IMR-90 (cell line): Measurements from ENCODE around the gene NPAS3. TPM values are rescaled to one million over a fixed set of nuclear protein-coding genes. Genes with fewer than 3 reads are reported as not detected.

ENCODE experiments used
- ATAC-seq: fragments of 200-7000 bp; cut with Tn5 transposase; 2 replicates; pipeline ENCODE4 v1.9.1; 2020; ENCODE audit warnings: low read depth, mild to moderate bottlenecking, moderate library complexity
- BruUV-seq: library from RNA; stranded (reverse); fragments of 400-500 nt; replicated peaks from 2 replicates; lab custom pipeline; 2021; lab: Mats Ljungman, UMichigan
- CTCF ChIA-PET: fragments of 300-600 bp; formaldehyde crosslinking; extraction: SDS; loops from one replicate; lab custom pipeline; 2021; ENCODE audit warnings: antibody characterized with exemption; lab: Yijun Ruan, JAX
- POLR2A ChIA-PET: fragments of 300-600 bp; sonication (Branson Sonifier 250); formaldehyde crosslinking; loops from one replicate; lab custom pipeline; 2022; ENCODE audit warnings: antibody characterized with exemption; ENCODE audit not compliant: unreplicated experiment; lab: Charles Lee
- DNase-seq: peaks from one replicate; pipeline ENCODE4 v3.0.0; 2013
- H2AFZ ChIP-seq: replicated peaks from 2 replicates; pipeline ENCODE3; 2013; ENCODE audit warnings: low read length, mild to moderate bottlenecking; ENCODE audit not compliant: poor library complexity
- H2AK5ac ChIP-seq: 2 replicates; pipeline ENCODE4 v1.6.1; 2013; ENCODE audit warnings: low read depth, low read length, inconsistent platforms
- H2AK9ac ChIP-seq: replicated peaks from 2 replicates; pipeline ENCODE3; 2013; ENCODE audit warnings: mild to moderate bottlenecking, low read depth, low read length, moderate library complexity; ENCODE audit not compliant: poor library complexity
- H2BK120ac ChIP-seq: 2 replicates; pipeline ENCODE4 v1.6.1; 2013; ENCODE audit warnings: low read depth, low read length, inconsistent platforms
- H2BK15ac ChIP-seq: 3 replicates; pipeline ENCODE4 v1.6.1; 2013; ENCODE audit warnings: low read depth, low read length, inconsistent platforms
- H2BK20ac ChIP-seq: 2 replicates; pipeline ENCODE4 v1.6.1; 2013; ENCODE audit warnings: low read depth, mild to moderate bottlenecking, inconsistent platforms, low read length, moderate library complexity
- H2BK5ac ChIP-seq: 2 replicates; pipeline ENCODE4 v1.6.1; 2013; ENCODE audit warnings: mild to moderate bottlenecking, low read depth, low read length, inconsistent platforms; ENCODE audit not compliant: poor library complexity, severe bottlenecking
- H3K14ac ChIP-seq: replicated peaks from 2 replicates; pipeline ENCODE4 v1.6.1; 2013; ENCODE audit warnings: low read depth, low read length, inconsistent platforms
- H3K18ac ChIP-seq: 2 replicates; pipeline ENCODE4 v1.6.1; 2013; ENCODE audit warnings: low read depth, low read length, control low read depth
- H3K23ac ChIP-seq: 2 replicates; pipeline ENCODE4 v1.6.1; 2013; ENCODE audit warnings: low read depth, low read length, inconsistent platforms
- H3K27ac ChIP-seq: 2 replicates; pipeline ENCODE4 v1.5.1; 2013; ENCODE audit warnings: mild to moderate bottlenecking, control low read depth, low read length; ENCODE audit not compliant: insufficient read depth
- H3K27me3 ChIP-seq: 2 replicates; pipeline ENCODE4 v1.6.1; 2013; ENCODE audit warnings: low read length; ENCODE audit not compliant: control insufficient read depth, insufficient read depth
- H3K36me3 ChIP-seq: 2 replicates; pipeline ENCODE4 v1.6.1; 2013; ENCODE audit warnings: low read length, mixed read lengths; ENCODE audit not compliant: control insufficient read depth, insufficient read depth
- H3K4ac ChIP-seq: 2 replicates; pipeline ENCODE4 v1.6.1; 2013; ENCODE audit warnings: low read depth, low read length, inconsistent platforms
- H3K4me1 ChIP-seq: 2 replicates; pipeline ENCODE4 v1.6.1; 2013; ENCODE audit warnings: low read length, mixed read lengths; ENCODE audit not compliant: control insufficient read depth, insufficient read depth
- H3K4me2 ChIP-seq: 2 replicates; pipeline ENCODE4 v1.6.1; 2013; ENCODE audit warnings: low read depth, mild to moderate bottlenecking, control low read depth, low read length, moderate library complexity
- H3K4me3 ChIP-seq: 2 replicates; pipeline ENCODE4 v1.5.1; 2013; ENCODE audit warnings: low read depth, mild to moderate bottlenecking, control low read depth, low read length, moderate library complexity; ENCODE audit not compliant: insufficient read depth
- H3K56ac ChIP-seq: 2 replicates; pipeline ENCODE4 v1.6.1; 2013; ENCODE audit warnings: low read length, inconsistent platforms; ENCODE audit not compliant: insufficient read depth; ENCODE audit errors: extremely low read depth
- H3K79me1 ChIP-seq, 2 experiments: 2 replicates each; pipeline ENCODE4 v1.6.1; 2013; ENCODE audit warnings: low read length in 2 of 2, inconsistent platforms in 1 of 2, low read depth in 1 of 2
- H3K9ac ChIP-seq: 2 replicates; pipeline ENCODE4 v1.6.1; 2013; ENCODE audit warnings: low read depth, low read length, control low read depth
- H3K9me1 ChIP-seq: 2 replicates; pipeline ENCODE4 v1.6.1; 2013; ENCODE audit warnings: low read length, inconsistent platforms; ENCODE audit not compliant: insufficient read depth
- H3K9me3 ChIP-seq: 2 replicates; pipeline ENCODE4 v1.6.1; 2013; ENCODE audit warnings: low read length; ENCODE audit not compliant: control insufficient read depth, insufficient read depth
- H4K20me1 ChIP-seq: 2 replicates; pipeline ENCODE4 v1.6.1; 2013; ENCODE audit warnings: low read length, inconsistent platforms; ENCODE audit not compliant: insufficient read depth
- H4K5ac ChIP-seq: 2 replicates; pipeline ENCODE4 v1.6.1; 2013; ENCODE audit warnings: mild to moderate bottlenecking, low read depth, low read length, control low read depth
- H4K8ac ChIP-seq, 2 experiments: 2 replicates each; pipeline ENCODE4 v1.6.1; 2013; ENCODE audit warnings: low read depth in 2 of 2, low read length in 2 of 2, control low read depth in 1 of 2, inconsistent platforms in 1 of 2
- H4K91ac ChIP-seq: 2 replicates; pipeline ENCODE4 v1.6.1; 2013; ENCODE audit warnings: low read depth, low read length, inconsistent platforms; ENCODE audit not compliant: insufficient read depth
- BHLHE40 ChIP-seq: fragments of 150-350 bp; IDR thresholded peaks from 2 replicates; pipeline ENCODE4 v1.6.1; 2016; ENCODE audit warnings: mild to moderate bottlenecking, low read depth, low read length
- CEBPB ChIP-seq: IDR thresholded peaks from 2 replicates; pipeline ENCODE4 v1.6.1; 2012; ENCODE audit warnings: low read depth, low read length, improper control_type of control experiment
- CHD1 ChIP-seq: IDR thresholded peaks from 2 replicates; pipeline ENCODE4 v1.6.1; 2012; ENCODE audit warnings: low read depth, low read length, improper control_type of control experiment
- CTCF ChIP-seq: conservative IDR thresholded peaks from 2 replicates; pipeline ENCODE4 v1.5.1; 2012; ENCODE audit warnings: mild to moderate bottlenecking, low read depth, low read length, improper control_type of control experiment
- FOS ChIP-seq: fragments of 150-350 bp; IDR thresholded peaks from 2 replicates; pipeline ENCODE4 v1.6.1; 2016; ENCODE audit warnings: low read depth, low read length
- MAFK ChIP-seq: IDR thresholded peaks from 2 replicates; pipeline ENCODE4 v1.6.1; 2012; ENCODE audit warnings: low read depth, low read length, improper control_type of control experiment
- MAZ ChIP-seq: IDR thresholded peaks from 2 replicates; pipeline ENCODE4 v1.6.1; 2012; ENCODE audit warnings: low read depth, mild to moderate bottlenecking, low read length, improper control_type of control experiment, moderate library complexity, borderline replicate concordance
- MXI1 ChIP-seq: IDR thresholded peaks from 2 replicates; pipeline ENCODE4 v1.6.1; 2012; ENCODE audit warnings: low read depth, mild to moderate bottlenecking, low read length, moderate library complexity, borderline replicate concordance
- NFE2L2 ChIP-seq: fragments of 150-350 bp; IDR thresholded peaks from 2 replicates; pipeline ENCODE4 v1.6.1; 2016; ENCODE audit warnings: low read depth, mild to moderate bottlenecking, low read length
- POLR2A ChIP-seq: IDR thresholded peaks from 2 replicates; pipeline ENCODE4 v1.6.1; 2012; ENCODE audit warnings: mild to moderate bottlenecking, low read depth, low read length
- RAD21 ChIP-seq: IDR thresholded peaks from 2 replicates; pipeline ENCODE4 v1.6.1; 2012; ENCODE audit warnings: low read length, improper control_type of control experiment
- RCOR1 ChIP-seq: IDR thresholded peaks from 2 replicates; pipeline ENCODE4 v1.6.1; 2012; ENCODE audit warnings: mild to moderate bottlenecking, low read length, improper control_type of control experiment; ENCODE audit not compliant: insufficient replicate concordance
- RFX5 ChIP-seq: IDR thresholded peaks from 2 replicates; pipeline ENCODE4 v1.8.0; 2012; ENCODE audit warnings: low read depth, mild to moderate bottlenecking, low read length, moderate library complexity
- SMC3 ChIP-seq: fragments of 150-350 bp; IDR thresholded peaks from 2 replicates; pipeline ENCODE4 v1.6.1; 2016; ENCODE audit warnings: low read depth, mild to moderate bottlenecking, antibody characterized with exemption, low read length, moderate library complexity
- USF2 ChIP-seq: fragments of 150-350 bp; IDR thresholded peaks from 2 replicates; pipeline ENCODE4 v1.6.1; 2017; ENCODE audit warnings: mild to moderate bottlenecking, antibody characterized with exemption, low read length, low read depth
- WGBS, 2 experiments: methylation state at CpG; one replicate each; pipeline versions ENCODE4 v1.1.5 to v1.1.7; 2013; ENCODE audit warnings: missing lambda C conversion rate in 2 of 2; ENCODE audit not compliant: insufficient read length in 1 of 2; ENCODE audit errors: extremely low coverage in 2 of 2; 5-methylcytosine and 5-hydroxymethylcytosine counted together
- dilution Hi-C: fragments of 300-500 bp; cut with HindIII; formaldehyde crosslinking; loops from one replicate; pipeline ENCODE4 v1.14.3; 2018; ENCODE audit warnings: low sequenced_read_pairs; ENCODE audit not compliant: unreplicated experiment
- in situ Hi-C: fragments of 300-500 bp; cut with MboI; formaldehyde crosslinking; loops from 3 replicates; pipeline ENCODE4 v1.14.3; 2019; ENCODE audit warnings: low sequenced_read_pairs, inconsistent platforms, mixed read lengths
- intact Hi-C: fragments of 100-400 bp; cut with micrococcal nuclease; formaldehyde crosslinking; loops from 2 replicates; pipeline ENCODE4 v1.10.0; 2022
- polyA plus RNA-seq, 3 experiments: library from polyadenylated mRNA; depleted of rRNA; stranded (reverse); fragments of >200 nt; gene quantifications; 2 replicates each; pipeline ENCODE4 v1.2.3, GENCODE V29; 2012; ENCODE audit warnings: low replicate concordance in 1 of 3
- total RNA-seq: library from RNA; depleted of rRNA; stranded (reverse); fragments of >200 nt; gene quantifications from 2 replicates; pipeline ENCODE4 v1.2.3, GENCODE V29; 2012

The NPAS3 gene
- total and polyA plus RNA-seq, 2 of the 4 experiments (the other 2 are of a cell fraction), result not detected

GRCh38 chr14:33580231-33580749, 641.6 kb downstream of the NPAS3 start:
- no peak overlapping the region for H3K4ac ChIP-seq
- no peak overlapping the region for H3K18ac ChIP-seq
- no peak overlapping the region for H2AK5ac ChIP-seq
- no peak overlapping the region for H2AFZ ChIP-seq
- no peak overlapping the region for H2AK9ac ChIP-seq
- H3K9me3 ChIP-seq, result no peaks in the 10 kb centered on the region
- ATAC-seq, result no peak
- no TSS peak for BruUV-seq
- no peak overlapping the region for H4K8ac ChIP-seq
- no peaks in the 10 kb centered on the region for H3K27me3 ChIP-seq
- H3K9me1 ChIP-seq, result no peaks in the 10 kb centered on the region
- no peak overlapping the region for H2BK20ac ChIP-seq
- dilution Hi-C loops (no loop called here), intact Hi-C loops (no loop called here), in situ Hi-C loops (no loop called here)
- H3K27ac ChIP-seq, result no peak overlapping the region
- H3K4me3 ChIP-seq, result no peak overlapping the region
- DNase-seq, result no peak
- ChIA-PET POLR2A (no interaction called here), CTCF (no interaction called here)
- WGBS, 2 experiments, result no CpG with 5 or more reads among the region's 9 CpGs
- H3K9ac ChIP-seq, result no peak overlapping the region
- no peak overlapping the region for H4K91ac ChIP-seq
- no peaks in the 10 kb centered on the region for H3K36me3 ChIP-seq
- no peaks in the 10 kb centered on the region for H4K20me1 ChIP-seq
- no peak overlapping the region for H3K4me2 ChIP-seq
- H3K79me1 ChIP-seq, result no peaks in the 10 kb centered on the region
- no peaks in the 10 kb centered on the region for H3K4me1 ChIP-seq
- TF ChIP-seq RFX5, result no peak
- no peak for TF ChIP-seq RCOR1
- no peak for TF ChIP-seq FOS
- TF ChIP-seq NFE2L2, result no peak
- TF ChIP-seq RAD21, result no peak
- no peak for TF ChIP-seq CEBPB
- TF ChIP-seq CTCF, result no peak
- no peak for TF ChIP-seq CHD1
- TF ChIP-seq SMC3, result no peak
- no peak for TF ChIP-seq POLR2A
- TF ChIP-seq BHLHE40, result no peak
- no peak for TF ChIP-seq MAZ
- TF ChIP-seq USF2, result no peak
- no peak for TF ChIP-seq MXI1
- no peak for TF ChIP-seq MAFK
- H3K14ac ChIP-seq, result no peak overlapping the region
- H2BK15ac ChIP-seq, result no peak overlapping the region
- H3K56ac ChIP-seq, result no peak overlapping the region
- no peak overlapping the region for H2BK5ac ChIP-seq
- H3K23ac ChIP-seq, result no peak overlapping the region
- no peak overlapping the region for H4K5ac ChIP-seq
- H2BK120ac ChIP-seq, result no peak overlapping the region
